HEK293 (cell line): ENCODE results near the gene CD1C.
"Not testable (repeated sequence)": the region's sequence is repeated elsewhere in the genome, so short reads cannot be mapped to it uniquely, and the experiment has no call there.

Source experiments
- CTCF ChIA-PET: fragments of 350-600 bp; formaldehyde crosslinking; extraction: SDS; loops from one replicate; lab custom pipeline; 2021; ENCODE audit warnings: antibody characterized with exemption; lab: Yijun Ruan, JAX
- POLR2A ChIA-PET: fragments of 300-600 bp; formaldehyde crosslinking; extraction: SDS; loops from one replicate; lab custom pipeline; 2020; ENCODE audit warnings: antibody characterized with exemption, inconsistent platforms; lab: Yijun Ruan, JAX
- H3K27ac ChIP-seq: fragments of 200-500 bp; sonication (Bioruptor generic); 2 replicates; pipeline ENCODE4 v1.5.1; 2014; ENCODE audit warnings: low read depth, low read length, control low read depth, inconsistent platforms; ENCODE audit errors: extremely low read depth
- H3K36me3 ChIP-seq, 2 experiments: fragments of 200-500 bp in 1 of 2; sonication (Bioruptor generic) in 1 of 2; 1 replicate in 1 of 2; 2 replicates in 1 of 2; pipeline ENCODE4 v1.5.1; 2014 to 2017; ENCODE audit warnings: inconsistent platforms in 2 of 2, low read length in 2 of 2; ENCODE audit not compliant: control insufficient read depth in 2 of 2, insufficient read depth in 1 of 2
- H3K4me1 ChIP-seq: fragments of 200-500 bp; sonication (Bioruptor generic); 2 replicates; pipeline ENCODE4 v1.5.1; 2014; ENCODE audit warnings: mild to moderate bottlenecking, low read length, inconsistent platforms; ENCODE audit not compliant: control insufficient read depth, insufficient read depth
- H3K4me3 ChIP-seq: 2 replicates; pipeline ENCODE4 v1.5.1; 2011; ENCODE audit warnings: low read depth, mild to moderate bottlenecking, control low read depth, low read length, moderate library complexity
- H3K9me3 ChIP-seq: fragments of 200-500 bp; sonication (Bioruptor generic); 2 replicates; pipeline ENCODE4 v1.5.1; 2014; ENCODE audit warnings: low read depth, low read length, inconsistent platforms; ENCODE audit not compliant: control insufficient read depth, insufficient read depth
- GLI4 ChIP-seq: fragments of 450-650 bp; formaldehyde crosslinking; IDR thresholded peaks from 2 replicates; pipeline ENCODE4 v1.5.1; 2016; ENCODE audit warnings: missing biosample characterization, missing genetic modification characterization
- KLF9 ChIP-seq: fragments of 450-650 bp; formaldehyde crosslinking; IDR thresholded peaks from 2 replicates; pipeline ENCODE4 v1.5.1; 2016; ENCODE audit warnings: missing biosample characterization, missing genetic modification characterization, low read depth
- PRDM1 ChIP-seq: fragments of 450-650 bp; formaldehyde crosslinking; IDR thresholded peaks from 2 replicates; pipeline ENCODE4; 2016; ENCODE audit warnings: missing biosample characterization, missing genetic modification characterization
- REPIN1 ChIP-seq: fragments of 450-650 bp; formaldehyde crosslinking; IDR thresholded peaks from 2 replicates; pipeline ENCODE4 v1.5.1; 2017; ENCODE audit warnings: missing biosample characterization, missing genetic modification characterization, low read depth
- ZNF114 ChIP-seq: fragments of 450-650 bp; formaldehyde crosslinking; IDR thresholded peaks from 2 replicates; pipeline ENCODE4 v1.5.0; 2017; ENCODE audit warnings: missing biosample characterization, missing genetic modification characterization
- ZNF146 ChIP-seq: fragments of 450-650 bp; formaldehyde crosslinking; IDR thresholded peaks from 2 replicates; pipeline ENCODE4 v1.5.1; 2016; ENCODE audit warnings: missing biosample characterization, missing genetic modification characterization
- ZNF175 ChIP-seq: fragments of 450-650 bp; formaldehyde crosslinking; IDR thresholded peaks from 2 replicates; pipeline ENCODE4 v1.5.1; 2016; ENCODE audit warnings: missing biosample characterization, missing genetic modification characterization
- ZNF404 ChIP-seq: fragments of 450-650 bp; formaldehyde crosslinking; IDR thresholded peaks from 2 replicates; pipeline ENCODE4 v1.5.1; 2017; ENCODE audit warnings: missing biosample characterization, missing genetic modification characterization
- ZNF426 ChIP-seq: fragments of 450-650 bp; formaldehyde crosslinking; IDR thresholded peaks from 2 replicates; pipeline ENCODE4 v1.5.1; 2017; ENCODE audit warnings: missing biosample characterization, missing genetic modification characterization, mild to moderate bottlenecking, inconsistent platforms, moderate library complexity
- ZNF521 ChIP-seq: fragments of 450-650 bp; formaldehyde crosslinking; IDR thresholded peaks from 2 replicates; pipeline ENCODE4 v1.5.1; 2017; ENCODE audit warnings: missing biosample characterization, mild to moderate bottlenecking, missing genetic modification characterization
- ZNF645 ChIP-seq: fragments of 450-650 bp; formaldehyde crosslinking; IDR thresholded peaks from 2 replicates; pipeline ENCODE4; 2016; ENCODE audit warnings: missing biosample characterization, missing genetic modification characterization
- ZNF692 ChIP-seq: fragments of 450-650 bp; formaldehyde crosslinking; IDR thresholded peaks from 2 replicates; pipeline ENCODE4 v1.5.1; 2016; ENCODE audit warnings: missing biosample characterization, missing genetic modification characterization
- ZNF76 ChIP-seq: fragments of 450-650 bp; formaldehyde crosslinking; IDR thresholded peaks from 2 replicates; pipeline ENCODE4; 2016; ENCODE audit warnings: low read depth, missing biosample characterization, missing genetic modification characterization, borderline replicate concordance
- ZSCAN5A ChIP-seq: fragments of 450-650 bp; formaldehyde crosslinking; IDR thresholded peaks from 2 replicates; pipeline ENCODE4 v1.5.1; 2016; ENCODE audit warnings: missing biosample characterization, missing genetic modification characterization
- TF ChIP-seq, protein P1 (sequence below): fragments of 450-650 bp; formaldehyde crosslinking; IDR thresholded peaks from 2 replicates; pipeline ENCODE4 v1.5.1; 2016; ENCODE audit warnings: missing biosample characterization, missing genetic modification characterization
- TF ChIP-seq, protein P2 (sequence below): fragments of 450-650 bp; formaldehyde crosslinking; IDR thresholded peaks from 2 replicates; pipeline ENCODE4 v1.5.1; 2016; ENCODE audit warnings: missing biosample characterization, missing genetic modification characterization
- TF ChIP-seq, protein P3 (sequence below): fragments of 450-650 bp; formaldehyde crosslinking; IDR thresholded peaks from 2 replicates; pipeline ENCODE4 v1.5.1; 2016; ENCODE audit warnings: missing biosample characterization, missing genetic modification characterization, borderline replicate concordance

CD1C gene

DNA sequence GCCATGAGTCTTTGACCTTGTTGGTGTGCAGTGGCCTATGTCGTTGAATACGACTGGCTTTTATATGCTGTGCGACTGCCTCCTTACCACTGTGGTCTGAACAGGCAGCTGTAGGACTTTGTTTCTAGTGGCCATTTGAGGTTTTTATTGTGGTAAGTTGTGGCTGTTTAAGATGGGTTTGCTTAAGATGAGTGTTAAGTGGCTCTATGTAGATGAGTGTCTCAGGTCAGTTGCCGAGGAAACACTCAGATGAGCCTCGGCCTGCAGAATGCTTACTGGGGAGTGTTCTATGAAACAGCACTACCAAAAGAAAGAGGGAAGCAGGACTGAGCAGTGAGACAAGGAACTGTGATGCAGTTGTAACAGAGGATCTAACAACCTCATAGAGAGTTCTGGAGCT lies 14.9 kb upstream of the CD1C start:
- TF ChIP-seq ZNF146 (no peak), ZNF76 (tag by site-specific recombination) (no peak), ZNF404 (tag by site-specific recombination) (no peak), PRDM1 (tag by site-specific recombination) (no peak), ZNF645 (tag by site-specific recombination) (no peak), ZNF692 (no peak), GLI4 (tag by site-specific recombination) (no peak), KLF9 (tag by site-specific recombination) (no peak), ZSCAN5A (tag by site-specific recombination) (no peak), ZNF426 (tag by site-specific recombination) (no peak), ZNF521 (no peak), REPIN1 (tag by site-specific recombination) (no peak), ZNF175 (tag by site-specific recombination) (no peak), ZNF114 (tag by site-specific recombination) (no peak)
- TF ChIP-seq, protein P1, sequence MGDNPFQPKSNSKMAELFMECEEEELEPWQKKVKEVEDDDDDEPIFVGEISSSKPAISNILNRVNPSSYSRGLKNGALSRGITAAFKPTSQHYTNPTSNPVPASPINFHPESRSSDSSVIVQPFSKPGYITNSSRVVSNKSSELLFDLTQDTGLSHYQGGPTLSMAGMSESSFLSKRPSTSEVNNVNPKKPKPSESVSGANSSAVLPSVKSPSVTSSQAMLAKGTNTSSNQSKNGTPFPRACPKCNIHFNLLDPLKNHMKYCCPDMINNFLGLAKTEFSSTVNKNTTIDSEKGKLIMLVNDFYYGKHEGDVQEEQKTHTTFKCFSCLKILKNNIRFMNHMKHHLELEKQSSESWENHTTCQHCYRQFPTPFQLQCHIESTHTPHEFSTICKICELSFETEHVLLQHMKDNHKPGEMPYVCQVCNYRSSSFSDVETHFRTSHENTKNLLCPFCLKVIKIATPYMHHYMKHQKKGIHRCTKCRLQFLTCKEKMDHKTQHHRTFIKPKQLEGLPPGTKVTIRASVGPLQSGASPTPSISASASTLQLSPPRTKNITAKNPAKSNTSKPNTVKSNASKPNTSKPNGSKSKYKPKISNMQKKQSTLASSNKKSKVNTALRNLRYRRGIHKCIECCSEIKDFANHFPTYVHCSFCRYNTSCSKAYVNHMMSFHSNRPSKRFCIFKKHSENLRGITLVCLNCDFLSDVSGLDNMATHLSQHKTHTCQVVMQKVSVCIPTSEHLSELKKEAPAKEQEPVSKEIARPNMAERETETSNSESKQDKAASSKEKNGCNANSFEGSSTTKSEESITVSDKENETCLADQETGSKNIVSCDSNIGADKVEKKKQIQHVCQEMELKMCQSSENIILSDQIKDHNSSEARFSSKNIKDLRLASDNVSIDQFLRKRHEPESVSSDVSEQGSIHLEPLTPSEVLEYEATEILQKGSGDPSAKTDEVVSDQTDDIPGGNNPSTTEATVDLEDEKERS (tag by site-specific recombination), result no peak
- TF ChIP-seq, protein P2, sequence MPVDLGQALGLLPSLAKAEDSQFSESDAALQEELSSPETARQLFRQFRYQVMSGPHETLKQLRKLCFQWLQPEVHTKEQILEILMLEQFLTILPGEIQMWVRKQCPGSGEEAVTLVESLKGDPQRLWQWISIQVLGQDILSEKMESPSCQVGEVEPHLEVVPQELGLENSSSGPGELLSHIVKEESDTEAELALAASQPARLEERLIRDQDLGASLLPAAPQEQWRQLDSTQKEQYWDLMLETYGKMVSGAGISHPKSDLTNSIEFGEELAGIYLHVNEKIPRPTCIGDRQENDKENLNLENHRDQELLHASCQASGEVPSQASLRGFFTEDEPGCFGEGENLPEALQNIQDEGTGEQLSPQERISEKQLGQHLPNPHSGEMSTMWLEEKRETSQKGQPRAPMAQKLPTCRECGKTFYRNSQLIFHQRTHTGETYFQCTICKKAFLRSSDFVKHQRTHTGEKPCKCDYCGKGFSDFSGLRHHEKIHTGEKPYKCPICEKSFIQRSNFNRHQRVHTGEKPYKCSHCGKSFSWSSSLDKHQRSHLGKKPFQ (tag by site-specific recombination), result no peak
- TF ChIP-seq, protein P3, sequence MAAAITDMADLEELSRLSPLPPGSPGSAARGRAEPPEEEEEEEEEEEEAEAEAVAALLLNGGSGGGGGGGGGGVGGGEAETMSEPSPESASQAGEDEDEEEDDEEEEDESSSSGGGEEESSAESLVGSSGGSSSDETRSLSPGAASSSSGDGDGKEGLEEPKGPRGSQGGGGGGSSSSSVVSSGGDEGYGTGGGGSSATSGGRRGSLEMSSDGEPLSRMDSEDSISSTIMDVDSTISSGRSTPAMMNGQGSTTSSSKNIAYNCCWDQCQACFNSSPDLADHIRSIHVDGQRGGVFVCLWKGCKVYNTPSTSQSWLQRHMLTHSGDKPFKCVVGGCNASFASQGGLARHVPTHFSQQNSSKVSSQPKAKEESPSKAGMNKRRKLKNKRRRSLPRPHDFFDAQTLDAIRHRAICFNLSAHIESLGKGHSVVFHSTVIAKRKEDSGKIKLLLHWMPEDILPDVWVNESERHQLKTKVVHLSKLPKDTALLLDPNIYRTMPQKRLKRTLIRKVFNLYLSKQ (tag by site-specific recombination), result no peak
- TF ChIP-seq, all 188 proteins: peak for 0
- ChIA-PET POLR2A (no interaction called here), CTCF (no interaction called here)
- H3K9me3 ChIP-seq, result no peaks in the 10 kb centered on the region
- no peaks in the 10 kb centered on the region for H3K4me1 ChIP-seq
- no peaks in the 10 kb centered on the region for H3K36me3 ChIP-seq
- H3K4me3 ChIP-seq, result no peak overlapping the region
- H3K27ac ChIP-seq, result no peak overlapping the region

- CTCF ChIA-PET, POLR2A ChIA-PET: not testable (repeated sequence)
These were observed 7.3 kb upstream of the CD1C start for GRCh38 chr1:158282421-158282820.

More at GRCh38 chr1:158282421-158282820, 7.3 kb upstream of the CD1C start:
- H3K27ac ChIP-seq, H3K4me1 ChIP-seq, H3K4me3 ChIP-seq, H3K9me3 ChIP-seq, H3K36me3 ChIP-seq: not testable (repeated sequence)
